Measurements from ENCODE around the gene MYO5A.
A peak's percentile ranks its signal among the peaks of the same experiment; 100 is the strongest.
"Not testable (repeated sequence)": the region's sequence is repeated elsewhere in the genome, so short reads cannot be mapped to it uniquely, and the experiment has no call there.

The MYO5A gene

DNA sequence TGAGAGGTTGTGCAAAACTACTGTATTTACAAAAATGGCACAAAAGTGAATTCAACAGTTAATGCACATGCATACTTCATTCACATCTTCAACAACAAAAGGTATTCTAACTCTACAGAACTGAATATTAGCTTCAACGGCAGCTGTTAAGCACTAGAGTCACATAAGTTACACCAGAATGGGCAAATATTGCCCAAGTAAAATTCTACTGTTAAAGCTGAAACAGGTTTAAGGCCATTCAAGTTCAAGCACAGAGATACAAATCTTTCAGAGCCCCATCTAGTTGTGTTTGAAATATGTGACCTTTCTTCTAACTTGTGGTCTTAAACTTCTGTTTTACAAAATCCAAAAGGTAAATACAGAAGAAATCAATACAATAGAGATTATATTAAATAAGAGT, 22.5 kb upstream of the MYO5A start:
- DNase-seq (ENCODE audit: low read depth, low spot score); H3K4me3 ChIP-seq (ENCODE audit: low read length): not testable (repeated sequence)

DNA sequence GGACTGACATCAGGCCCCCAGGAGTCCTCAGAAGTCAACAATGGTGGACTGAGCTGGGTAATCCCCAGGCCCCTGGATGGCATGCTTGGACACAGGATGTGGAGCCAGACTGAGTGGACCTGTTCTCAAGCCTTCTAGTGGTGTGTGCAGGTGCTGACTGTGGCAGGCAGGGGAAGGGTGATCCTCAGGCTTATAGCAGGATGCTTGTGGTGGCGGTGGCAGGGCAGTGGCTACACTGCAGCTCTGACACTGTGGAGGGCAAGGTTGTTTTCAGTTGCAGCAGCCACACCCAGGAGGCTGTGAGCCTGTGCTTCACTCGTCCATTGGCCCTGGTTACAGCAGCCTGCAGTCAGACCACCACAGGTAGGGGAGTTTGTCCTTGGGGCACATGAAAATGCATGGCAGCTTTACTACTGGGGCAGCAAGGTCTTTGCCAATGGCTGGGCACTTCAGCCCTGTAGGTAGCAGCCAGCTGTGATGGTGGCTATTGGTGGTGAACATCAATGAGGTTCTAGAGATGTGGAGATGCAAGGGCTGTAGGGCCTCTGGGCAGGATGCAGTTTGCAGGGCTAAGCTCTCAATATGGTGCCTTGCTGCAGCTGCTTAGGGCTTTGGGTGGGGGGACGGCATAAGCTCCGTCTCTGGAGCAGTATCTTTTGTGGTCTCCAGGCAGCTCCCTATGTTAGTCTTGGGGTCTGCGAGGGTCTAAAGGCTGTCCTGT, 17.5 kb upstream of the MYO5A start:
- DNase-seq (ENCODE audit: low read depth, low spot score) = no peak
- H3K4me3 ChIP-seq (ENCODE audit: low read length) = no peak overlapping the region

DNA sequence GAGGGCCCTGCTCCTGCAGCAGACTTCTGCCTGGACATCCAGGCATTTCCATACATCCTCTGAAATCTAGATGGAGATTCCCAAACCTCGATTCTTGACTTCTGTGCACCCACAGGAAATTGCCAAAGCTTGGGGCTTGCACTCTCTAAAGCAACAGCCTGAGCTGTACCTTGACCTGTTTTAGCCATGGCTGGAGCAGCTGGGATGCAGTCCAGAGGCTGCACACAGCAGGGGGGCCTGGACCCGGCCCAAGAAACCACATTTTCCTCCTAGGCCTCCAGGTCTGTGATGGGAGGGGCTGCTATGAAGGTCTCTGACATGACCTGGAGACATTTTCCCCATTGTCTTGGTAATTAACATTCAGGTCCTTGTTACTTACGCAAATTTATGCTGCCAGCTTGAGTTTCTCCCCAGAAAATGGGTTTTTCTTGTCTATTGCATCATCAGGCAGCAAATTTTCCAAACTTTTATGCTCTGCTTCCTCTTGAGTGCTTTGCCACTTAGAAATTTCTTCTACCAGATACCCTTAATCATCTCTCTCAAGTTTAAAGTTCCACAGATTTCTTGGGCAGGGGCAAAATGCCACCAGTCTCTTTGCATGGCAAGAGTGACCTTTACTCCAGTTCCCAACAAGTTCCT, 11.8 kb upstream of the MYO5A start:
- H3K4me3 ChIP-seq (ENCODE audit: low read length) = no peak overlapping the region
- DNase-seq (ENCODE audit: low read depth, low spot score) = no peak

DNA sequence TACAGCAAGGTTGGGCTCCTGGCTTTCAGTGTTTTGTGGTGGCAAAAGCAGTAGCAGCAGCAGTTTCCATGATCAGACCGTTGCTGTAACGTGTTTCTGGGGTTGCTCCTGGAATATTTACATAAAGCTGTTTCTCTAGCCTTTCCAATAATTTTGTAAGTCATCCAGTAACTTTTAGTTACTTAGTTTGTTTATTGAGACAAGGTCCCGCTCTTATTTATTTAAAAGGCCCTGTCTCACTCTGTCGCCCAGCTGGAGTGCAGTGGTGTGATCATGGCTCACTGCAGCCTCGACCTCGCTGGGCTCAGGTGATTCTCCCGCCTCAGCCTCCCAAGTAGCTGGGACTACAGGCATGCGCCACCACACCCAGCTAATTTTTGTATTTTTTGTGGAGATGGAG, 8.8 kb upstream of the MYO5A start:
- no peak overlapping the region for H3K4me3 ChIP-seq (ENCODE audit: low read length)
- no peak for DNase-seq (ENCODE audit: low read depth, low spot score)

DNA sequence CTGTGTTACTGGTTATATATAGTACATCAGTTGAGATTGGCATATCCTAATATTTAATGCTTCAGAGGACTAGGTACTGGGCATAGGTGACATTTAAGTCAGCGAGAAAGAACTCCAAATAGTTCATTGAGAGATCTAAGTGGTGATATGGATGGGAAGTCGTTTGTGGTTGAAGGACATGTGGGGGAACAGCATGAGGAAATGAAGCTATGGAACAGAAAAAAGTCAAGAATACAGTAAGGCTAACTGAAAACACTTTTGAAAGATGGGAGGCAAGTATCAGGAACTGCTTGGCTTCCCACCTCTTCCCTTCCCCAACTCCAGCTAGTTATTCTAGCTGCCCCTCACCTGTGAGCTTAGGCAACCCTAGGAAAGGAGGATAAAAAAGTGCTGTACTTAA, 3.7 kb upstream of the MYO5A start:
- H3K4me3 ChIP-seq (ENCODE audit: low read length) = no peak overlapping the region
- DNase-seq (ENCODE audit: low read depth, low spot score) = no peak

DNA sequence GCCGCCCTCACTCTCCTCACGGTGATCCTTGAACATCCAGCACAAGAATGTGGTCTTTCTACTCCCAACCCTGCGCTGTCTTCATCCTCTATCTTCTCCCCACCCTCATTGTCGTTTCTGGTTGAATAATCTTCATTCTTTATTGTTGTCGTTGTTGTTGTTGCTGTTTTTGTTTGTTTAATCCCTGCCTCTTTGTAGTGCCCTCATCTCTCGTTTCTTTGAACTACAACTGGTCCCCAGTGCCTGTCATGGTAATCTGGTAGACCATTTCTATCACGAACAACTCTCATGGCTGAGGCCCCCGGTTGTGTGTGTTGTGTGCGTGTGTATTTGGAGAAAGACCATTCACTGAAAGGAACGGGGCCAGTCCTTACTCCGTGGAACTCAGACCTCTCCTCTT, 1.3 kb upstream of the MYO5A start:
- no peak for DNase-seq (ENCODE audit: low read depth, low spot score)
- no peak overlapping the region for H3K4me3 ChIP-seq (ENCODE audit: low read length)

DNA sequence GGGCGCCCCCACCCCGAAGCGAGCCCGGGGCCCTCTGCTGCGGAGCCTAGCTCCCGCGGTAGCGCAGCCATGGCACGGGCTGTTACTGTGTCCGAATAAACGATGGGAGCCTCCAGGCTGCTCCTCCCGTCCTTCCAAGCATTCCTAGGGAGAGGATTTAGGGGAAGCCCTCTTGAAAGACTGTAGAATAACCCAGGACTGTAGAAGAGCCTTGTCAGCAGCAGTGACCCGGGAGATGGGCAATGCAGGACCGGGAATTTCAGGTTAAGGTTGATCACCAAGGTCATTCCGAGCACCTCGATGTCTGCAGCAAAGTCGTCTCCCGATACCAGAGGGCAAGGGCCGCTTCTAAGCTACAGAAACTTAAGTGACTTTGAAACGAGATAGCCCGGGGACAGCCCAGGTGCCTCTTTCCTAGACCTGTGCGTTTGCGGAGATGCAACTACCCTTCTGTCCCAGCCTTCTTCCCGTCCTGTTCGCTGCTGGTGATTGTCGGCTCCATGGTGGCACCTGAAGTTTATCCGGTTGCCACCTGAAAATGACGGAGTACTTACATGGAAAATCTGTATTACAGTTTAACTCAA, 753 bp upstream of the MYO5A start:
- peak overlapping the region; percentile 65 for H3K4me3 ChIP-seq (ENCODE audit: low read length)
- DNase-seq (ENCODE audit: low read depth, low spot score) = no peak

DNA sequence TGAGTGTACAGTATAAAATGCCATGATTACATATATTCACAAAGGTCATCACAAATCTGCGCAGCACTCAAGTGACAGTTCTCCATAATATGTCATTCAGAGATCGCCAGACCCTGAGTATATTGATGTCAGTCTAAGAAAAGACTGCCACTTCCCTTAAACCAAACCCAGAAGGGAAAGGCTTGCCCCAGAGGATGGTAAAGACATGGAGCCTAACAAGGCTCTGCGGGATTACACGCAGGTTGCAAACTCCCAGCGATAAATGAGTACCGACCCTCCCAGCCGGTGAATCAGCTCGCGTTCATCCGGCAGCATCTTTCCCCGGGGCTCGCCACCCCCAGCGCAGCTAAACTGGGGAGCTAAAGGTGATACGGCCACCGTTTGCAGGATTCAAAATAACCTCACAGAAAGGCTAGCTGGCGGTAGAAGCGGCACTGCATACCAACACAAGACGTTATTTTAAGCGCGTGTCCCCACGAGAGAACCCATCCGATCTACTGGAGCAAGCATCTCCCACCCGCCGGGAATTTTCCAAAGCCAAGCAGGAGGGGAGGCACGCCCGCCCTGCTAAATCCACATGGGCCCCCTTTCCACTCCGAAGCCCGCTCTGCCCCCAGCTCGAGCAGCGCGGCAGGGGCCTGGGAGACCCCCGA, 643 bp downstream of the MYO5A start:
- DNase-seq (ENCODE audit: low read depth, low spot score) = no peak
- H3K4me3 ChIP-seq (ENCODE audit: low read length) = peak overlapping the region; percentile 65

DNA sequence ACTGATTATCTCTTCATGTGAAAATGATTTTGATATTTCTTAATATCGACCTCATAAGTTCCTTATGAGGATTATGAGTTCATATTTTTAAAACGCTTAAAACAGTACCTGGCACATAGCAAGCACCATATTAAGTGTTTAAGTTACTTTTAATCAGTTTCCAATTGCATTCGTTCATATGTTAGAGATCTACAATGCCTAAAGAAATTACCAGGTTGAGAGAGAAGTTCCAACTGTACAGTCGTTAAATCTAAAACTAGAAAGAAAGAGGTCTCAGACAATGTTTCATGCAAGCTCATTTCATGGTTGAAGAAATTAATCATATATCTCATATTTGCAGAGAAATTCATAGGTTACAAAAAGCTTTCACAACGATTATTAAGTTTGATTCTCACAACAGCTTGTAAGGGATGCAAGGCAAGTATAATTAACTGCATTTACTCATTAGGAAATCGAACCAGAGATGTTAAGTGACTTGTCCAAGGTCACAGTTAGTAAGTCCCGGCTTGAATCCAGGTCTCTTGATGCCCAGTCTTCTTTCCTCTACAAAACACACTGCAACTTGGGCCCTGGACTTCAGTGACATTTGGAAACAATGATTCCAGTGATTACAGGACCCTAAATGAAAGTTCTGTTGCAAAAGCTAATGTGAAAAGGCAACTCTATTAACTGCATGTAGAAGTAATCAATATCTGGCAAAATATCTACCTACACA, 1.3 kb downstream of the MYO5A start:
- no peak for DNase-seq (ENCODE audit: low read depth, low spot score)
- H3K4me3 ChIP-seq (ENCODE audit: low read length) = peak overlapping the region; percentile 65

DNA sequence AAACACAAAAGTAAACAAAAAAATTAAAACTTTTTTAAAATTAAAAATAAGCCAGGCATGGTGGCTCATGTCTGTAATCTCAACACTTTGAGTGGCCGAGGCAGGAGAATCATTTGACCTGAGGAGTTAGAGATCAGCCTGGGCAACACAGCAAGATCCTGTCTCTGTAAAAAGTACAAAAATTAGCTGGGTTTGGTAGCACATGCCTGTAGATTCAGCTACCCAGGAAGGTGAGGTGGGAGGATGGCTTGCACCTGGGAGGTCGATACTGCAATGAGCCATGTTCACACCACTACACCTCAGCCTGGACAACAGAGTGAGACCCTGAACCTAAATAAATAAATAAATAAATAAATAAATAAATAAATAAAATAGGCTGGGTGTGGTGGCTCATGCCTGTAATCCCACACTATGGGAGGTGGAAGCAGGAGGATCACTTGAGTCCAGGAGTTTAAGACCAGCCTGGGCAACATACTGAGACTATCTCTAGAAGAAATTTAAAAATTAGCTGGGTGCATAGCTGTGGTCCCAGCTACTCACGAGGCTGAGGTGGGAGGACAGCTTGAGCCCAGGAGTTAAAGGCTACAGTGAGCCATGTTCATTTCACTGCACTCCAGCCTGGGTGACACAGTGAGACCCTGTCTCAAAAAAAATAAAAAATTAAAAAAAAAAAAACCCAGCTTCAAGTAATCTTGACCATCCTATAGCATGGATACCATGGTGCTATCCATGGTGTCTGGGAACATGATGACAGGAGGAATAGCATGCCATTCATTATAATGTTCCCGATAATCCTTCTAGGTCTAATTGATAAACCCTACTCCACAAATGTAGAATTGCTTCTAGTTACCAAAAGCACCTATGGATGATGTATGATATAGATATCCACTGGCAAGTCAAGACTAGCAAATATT, 4.2 kb downstream of the MYO5A start:
- DNase-seq (ENCODE audit: low read depth, low spot score) = no peak
- no peak overlapping the region for H3K4me3 ChIP-seq (ENCODE audit: low read length)

DNA sequence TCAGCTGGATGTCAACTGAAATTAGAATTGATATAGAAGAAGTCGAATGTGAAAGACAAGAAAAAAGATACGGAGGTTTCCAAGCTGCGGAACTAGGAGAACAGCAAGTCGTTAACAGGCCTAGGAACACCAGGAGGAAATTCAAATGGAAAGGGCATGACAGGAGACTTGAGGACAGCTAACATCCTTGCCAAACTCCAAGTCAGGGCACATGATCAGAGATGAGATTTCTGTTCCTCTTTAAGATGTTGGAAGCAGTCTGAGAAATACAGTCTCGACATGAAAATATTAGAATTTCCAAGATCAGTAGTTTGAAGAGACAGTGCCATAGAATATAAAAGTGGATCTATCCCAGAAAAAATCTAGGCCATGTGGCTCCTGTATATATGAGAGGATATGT, 5.0 kb downstream of the MYO5A start:
- DNase-seq (ENCODE audit: low read depth, low spot score) = no peak
- no peak overlapping the region for H3K4me3 ChIP-seq (ENCODE audit: low read length)

DNA sequence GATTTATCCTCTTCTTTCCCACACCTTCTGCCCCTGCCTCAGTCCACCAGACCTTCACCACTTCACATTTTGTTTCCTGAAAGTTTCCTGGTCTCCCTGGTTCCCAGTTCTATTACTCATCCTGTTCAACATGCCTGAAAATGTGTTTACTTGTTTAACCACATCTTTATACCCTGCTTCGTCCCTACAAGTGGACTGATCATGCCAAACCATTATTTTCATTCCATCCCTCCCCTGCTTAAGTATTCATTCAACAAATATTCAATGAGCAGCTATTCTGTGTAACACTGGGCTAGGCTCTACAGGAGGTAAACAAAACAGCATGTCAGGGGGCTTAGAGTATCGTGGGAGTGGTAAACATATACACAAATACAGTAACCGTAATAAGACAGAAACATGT, 5.5 kb downstream of the MYO5A start:
- no peak overlapping the region for H3K4me3 ChIP-seq (ENCODE audit: low read length)
- no peak for DNase-seq (ENCODE audit: low read depth, low spot score)

DNA sequence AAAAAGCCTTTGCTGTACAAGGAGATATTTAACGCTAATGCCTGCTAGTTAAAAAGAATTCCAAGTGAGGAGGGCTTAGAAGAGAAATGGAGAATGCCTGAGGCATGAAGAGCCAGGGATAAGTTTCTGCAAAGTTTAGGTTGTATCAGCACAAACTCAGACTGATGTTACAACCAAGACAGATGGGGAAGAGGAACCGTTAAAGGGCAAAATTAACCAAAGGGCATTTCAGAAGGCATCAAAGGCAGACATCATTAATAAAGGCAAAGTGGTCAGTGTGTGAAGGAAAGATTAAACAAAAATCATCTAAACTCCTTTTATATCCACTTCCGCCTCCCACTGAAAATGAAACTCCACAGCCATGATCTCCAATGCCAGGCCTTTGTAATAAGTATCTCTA, 7.0 kb downstream of the MYO5A start:
- DNase-seq (ENCODE audit: low read depth, low spot score) = no peak
- no peak overlapping the region for H3K4me3 ChIP-seq (ENCODE audit: low read length)

DNA sequence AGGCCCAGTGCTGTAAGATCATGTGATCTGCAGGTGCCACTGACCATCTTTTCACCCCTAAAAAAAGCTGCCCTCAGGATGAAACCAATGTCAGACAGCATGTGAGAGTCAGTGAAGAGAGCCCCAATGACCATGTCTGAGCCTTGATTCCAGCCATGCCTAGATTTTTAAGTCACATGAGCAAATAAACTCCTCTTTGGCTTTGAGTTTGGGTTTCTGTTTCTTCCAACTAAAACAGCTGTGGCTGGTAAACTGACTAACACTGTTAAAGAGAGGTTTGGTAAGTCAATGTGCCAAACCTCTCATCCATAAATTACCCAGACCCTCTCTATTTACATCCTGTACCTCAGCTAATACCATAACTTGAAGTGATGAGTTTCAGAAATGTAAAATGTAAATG, 8.3 kb downstream of the MYO5A start:
- H3K4me3 ChIP-seq (ENCODE audit: low read length) = no peak overlapping the region
- no peak for DNase-seq (ENCODE audit: low read depth, low spot score)

DNA sequence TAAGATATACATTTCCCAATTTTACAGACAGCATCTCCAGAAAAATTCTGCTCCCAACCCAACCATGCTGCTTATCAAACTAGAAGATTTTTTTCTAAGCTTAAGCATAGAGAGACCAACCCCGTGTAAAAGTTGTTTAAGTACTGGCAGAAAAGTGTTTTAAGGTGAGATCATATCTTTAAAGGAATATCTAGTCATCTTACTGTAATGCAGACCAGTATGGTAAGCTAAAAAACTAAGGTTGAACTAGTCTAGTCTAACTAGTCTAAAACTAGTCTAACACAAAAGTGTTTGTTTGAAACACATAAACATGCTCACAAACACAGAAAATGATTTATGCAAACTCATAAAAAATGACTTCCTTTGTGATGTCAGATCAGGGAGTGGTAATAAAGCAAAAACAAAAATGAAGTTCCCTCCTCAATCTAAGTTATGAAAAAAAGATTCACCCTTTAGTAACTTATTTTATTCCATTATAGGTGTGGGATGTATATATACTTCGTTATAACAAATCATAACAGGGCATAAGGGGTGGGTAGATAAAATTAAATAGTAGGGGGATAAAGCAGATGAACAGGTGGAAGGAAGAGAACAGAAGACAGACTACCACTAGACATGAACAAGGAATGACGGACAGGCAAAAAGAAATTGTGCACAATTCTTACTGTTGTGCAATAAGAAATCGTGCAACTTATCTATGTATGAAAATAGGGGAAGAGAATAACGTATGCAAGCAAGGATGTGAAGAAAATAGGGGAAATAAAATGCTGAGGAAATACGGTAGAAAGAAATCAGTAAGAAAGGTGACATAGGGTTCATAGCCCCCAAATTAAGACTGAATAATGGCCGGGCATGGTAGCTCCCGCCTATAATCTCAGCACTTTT, 10.0 kb downstream of the MYO5A start:
- no peak overlapping the region for H3K4me3 ChIP-seq (ENCODE audit: low read length)
- DNase-seq (ENCODE audit: low read depth, low spot score) = no peak

DNA sequence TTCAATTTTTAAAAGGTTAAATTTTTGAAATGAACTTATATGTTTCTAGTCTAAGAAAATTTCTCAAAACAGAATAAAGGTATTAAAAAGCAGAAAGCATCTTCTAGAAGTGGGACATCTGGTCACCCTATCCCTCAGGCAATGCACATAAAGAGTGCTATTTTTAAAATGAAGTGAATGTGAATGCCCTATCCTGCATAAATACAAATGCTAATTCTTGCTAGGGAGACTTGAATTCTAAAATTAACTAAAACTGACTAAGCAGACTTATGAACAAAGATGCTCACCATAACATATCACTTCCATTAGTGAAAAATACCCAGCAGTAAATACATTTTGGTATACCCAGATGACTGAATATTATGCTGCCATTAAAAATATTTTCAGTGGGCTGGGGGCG, 11.7 kb downstream of the MYO5A start:
- DNase-seq (ENCODE audit: low read depth, low spot score) = no peak

DNA sequence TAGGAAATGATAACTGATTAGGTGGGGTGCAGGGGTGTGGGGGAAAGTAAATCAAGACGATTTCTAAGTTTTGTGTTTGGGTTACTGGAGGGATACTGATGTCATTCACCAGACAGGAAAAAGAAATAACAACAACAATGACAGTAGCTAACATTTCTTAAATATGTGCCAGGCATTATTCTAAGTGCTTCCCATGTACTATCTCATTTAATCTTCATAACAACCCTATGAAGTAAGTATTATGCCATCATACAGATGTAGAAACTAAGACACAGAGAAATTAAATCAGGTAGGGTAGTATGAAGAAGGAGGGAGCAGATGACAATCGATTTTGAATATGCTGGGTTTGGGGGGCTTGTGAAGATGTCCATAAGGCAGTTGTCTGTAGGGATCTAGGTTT, 13.3 kb downstream of the MYO5A start:
- DNase-seq (ENCODE audit: low read depth, low spot score) = no peak
- no peak overlapping the region for H3K4me3 ChIP-seq (ENCODE audit: low read length)

More for the DNA sequence above, 11.7 kb downstream of the MYO5A start:
- no peak overlapping the region for H3K4me3 ChIP-seq (ENCODE audit: low read length)

DNA sequence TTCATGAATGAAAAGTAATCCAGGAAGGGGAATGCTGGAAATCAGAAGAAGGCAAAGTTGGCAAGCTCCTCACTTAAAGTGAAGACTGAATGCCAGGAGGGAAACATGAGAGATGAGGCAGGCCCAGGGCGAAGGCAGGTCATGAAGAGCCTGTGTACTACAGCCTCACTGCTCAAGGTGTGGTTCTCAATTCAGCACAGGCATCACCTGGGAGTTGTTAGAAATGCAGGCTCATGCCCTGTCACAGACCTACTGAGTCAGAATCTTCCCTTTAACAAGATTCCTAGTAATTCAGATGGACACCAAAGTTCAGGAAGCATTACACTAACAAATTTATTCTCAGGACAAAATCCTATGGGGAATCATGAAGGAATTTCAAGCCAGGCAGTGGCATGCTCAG, 14.2 kb downstream of the MYO5A start:
- no peak for DNase-seq (ENCODE audit: low read depth, low spot score)

More for the DNA sequence above, 14.2 kb downstream of the MYO5A start:
- H3K4me3 ChIP-seq (ENCODE audit: low read length) = no peak overlapping the region
